ENCODE measurements around the gene GID8. TPM values are rescaled to one million over a fixed set of nuclear protein-coding genes. Genes with fewer than 3 reads are reported as not detected.

Gene GID8
- total and polyA plus RNA-seq, 2 of the 13 experiments (the other 11 are each of a cell fraction or from before 2014, with no cell fraction given) = 39.6 to 59.8 TPM

- TF ChIP-seq ZNF441 (CRISPR knock-in tag; IDR thresholded peaks at IDR 0.05; ENCODE audit: borderline replicate concordance) (no peak), CEBPG (CRISPR knock-in tag; IDR thresholded peaks at IDR 0.05) (0 out of 2 replicates have a peak, but pooled peaks have one; percentile 3), ZBTB3 (CRISPR knock-in tag; IDR thresholded peaks at IDR 0.05; ENCODE audit: borderline replicate concordance, low read depth) (no peak), ZNF674 (CRISPR knock-in tag; IDR thresholded peaks at IDR 0.05; ENCODE audit: low read depth) (0 out of 2 replicates have a peak, but pooled peaks have one; percentile 64), ARID2 (CRISPR knock-in tag; IDR thresholded peaks at IDR 0.05; ENCODE audit: borderline replicate concordance) (peak; percentile 63; the same call in 1 of the 2 replicates), EHMT2 (IDR thresholded peaks at IDR 0.05; ENCODE audit: borderline replicate concordance, low read depth, low read length) (no peak), MAF1 (CRISPR knock-in tag; IDR thresholded peaks at IDR 0.05; ENCODE audit: borderline replicate concordance) (peak; percentile 84; the same call in 1 of the 2 replicates), ZNF367 (CRISPR knock-in tag; IDR thresholded peaks at IDR 0.05; ENCODE audit: borderline replicate concordance) (0 out of 2 replicates have a peak, but pooled peaks have one; percentile 49), AGO2 (optimal IDR thresholded peaks at IDR 0.05; ENCODE audit: low read depth, low read length) (peak; percentile 100), ZBTB7B (CRISPR knock-in tag; IDR thresholded peaks at IDR 0.05) (peak; percentile 49; the same call in 1 of the 2 replicates), MED8 (CRISPR knock-in tag; IDR thresholded peaks at IDR 0.05; ENCODE audit: insufficient replicate concordance) (peak; percentile 7), PATZ1 (CRISPR knock-in tag; IDR thresholded peaks at IDR 0.05) (peak; percentile 12; the same call in 1 of the 2 replicates), ZNF609 (CRISPR knock-in tag; IDR thresholded peaks at IDR 0.05; ENCODE audit: borderline replicate concordance) (peak; percentile 68; the same call in 1 of the 2 replicates), MIER2 (CRISPR knock-in tag; IDR thresholded peaks at IDR 0.05) (0 out of 2 replicates have a peak, but pooled peaks have one; percentile 22), ATF5 (CRISPR knock-in tag; IDR thresholded peaks at IDR 0.05; ENCODE audit: low read depth) (no peak; the same call in 1 of the 2 replicates), ZNF496 (CRISPR knock-in tag; IDR thresholded peaks at IDR 0.05; ENCODE audit: insufficient replicate concordance) (no peak), ZNF672 (CRISPR knock-in tag; IDR thresholded peaks at IDR 0.05) (peak; percentile 43; the same call in 1 of the 2 replicates), TP53 (CRISPR knock-in tag; conservative IDR thresholded peaks at IDR 0.05) (0 out of 2 replicates have a peak, but pooled peaks have one; percentile 22), THRA (CRISPR knock-in tag; IDR thresholded peaks at IDR 0.05; ENCODE audit: borderline replicate concordance) (0 out of 2 replicates have a peak, but pooled peaks have one; percentile 2)
Observed at GRCh38 chr20:62968378-62969178, 30.6 kb downstream of the GID8 start (continued).
